GM10847 (cell line): Measurements from ENCODE around the gene TAF9.
A peak's percentile ranks its signal among the peaks of the same experiment; 100 is the strongest.

ENCODE experiments used
- POLR2A ChIP-seq: IDR thresholded peaks from 2 replicates; pipeline ENCODE4 v1.6.1; 2011; ENCODE audit not compliant: insufficient read length; ENCODE audit errors: extremely low read depth

TAF9 gene

GRCh38 chr5:69369340-69370121, at the start of gene TAF9, which contains the start of the genes AK6 and RAD17:
Gene TAF9 (minus strand): TSS chr5:69369520. CDS start chr5:69365737, 3,783 bp downstream.
Gene AK6 (minus strand): TSS chr5:69369520. CDS start chr5:69369490, 30 bp downstream.
Gene RAD17 (plus strand): TSS chr5:69369818. CDS start chr5:69372209, 2,391 bp downstream.
- TF ChIP-seq POLR2A, result peak; percentile 62

- no peak for TF ChIP-seq POLR2A
These were observed 49.2 kb upstream of the TAF9 start for GRCh38 chr5:69418554-69418953.

- TF ChIP-seq POLR2A, result no peak
These were observed 47.4 kb upstream of the TAF9 start for GRCh38 chr5:69416699-69417098.

GRCh38 chr5:69416180-69416579, 46.9 kb upstream of the TAF9 start:
- TF ChIP-seq POLR2A, result no peak

- no peak for TF ChIP-seq POLR2A
These were observed 46.3 kb upstream of the TAF9 start for GRCh38 chr5:69415584-69415958.

- peak; percentile 13 for TF ChIP-seq POLR2A
These were observed 45.7 kb upstream of the TAF9 start, which contains the start of gene MARVELD2 for GRCh38 chr5:69414885-69415583. Gene MARVELD2 (plus strand): TSS chr5:69415116. CDS start chr5:69419386, 4,270 bp downstream.

- TF ChIP-seq POLR2A, result no peak
These were observed 35.5 kb upstream of the TAF9 start for GRCh38 chr5:69404659-69405330.

GRCh38 chr5:69378376-69378775, 9.1 kb upstream of the TAF9 start:
- TF ChIP-seq POLR2A, result no peak

GRCh38 chr5:69374911-69375446, 5.7 kb upstream of the TAF9 start:
- TF ChIP-seq POLR2A, result no peak

GRCh38 chr5:69372394-69372793, 3.1 kb upstream of the TAF9 start:
- TF ChIP-seq POLR2A, result no peak

GRCh38 chr5:69368458-69369339, 621 bp downstream of the TAF9 start:
- no peak for TF ChIP-seq POLR2A

- TF ChIP-seq POLR2A, result no peak
These were observed 1.5 kb downstream of the TAF9 start for GRCh38 chr5:69367697-69368279.

- TF ChIP-seq POLR2A, result no peak
These were observed 4.5 kb downstream of the TAF9 start for GRCh38 chr5:69364850-69365249.

GRCh38 chr5:69364414-69364813, 4.9 kb downstream of the TAF9 start:
- TF ChIP-seq POLR2A, result no peak
